ENCODE results near the gene C1orf226. TPM values are rescaled to one million over a fixed set of nuclear protein-coding genes. Genes with fewer than 3 reads are reported as not detected.

C1orf226 gene
- total RNA-seq, 6 experiments from 2014 or later, result 6.5 to 45.3 (median 28.4) TPM

GRCh38 chr1:162366149-162366548, 15.4 kb upstream of the C1orf226 start:
- ATAC-seq, result peak; percentile 44 to 57 (median 50)
- WGBS (ENCODE audit: insufficient coverage, low coverage, low lambda C conversion rate, missing lambda C conversion rate), result 34% methylated on average over 4 of the region's 4 CpGs
- intact Hi-C loops (cut with DNase I), result no loop called here
- Histone ChIP-seq H3K36me3 (peaks cover 0 to 8% (median 2%) of the 10 kb centered on the region in 4 donors), H3K4me1 (peaks cover 0 to 66% (median 32%) of the 10 kb centered on the region in 4 donors), H3K9me3 (no peaks in the 10 kb centered on the region), H3K27me3 (no peaks in the 10 kb centered on the region), H3K27ac (peak overlapping the region; percentile 54 to 94 (median 93)), H3K4me3 (no peak overlapping the region)
- TF ChIP-seq POLR2A (IDR thresholded peaks at IDR 0.05), result no peak
- no peak for TF ChIP-seq CTCF (IDR thresholded peaks at IDR 0.05)
- DNase-seq, result peak in 1 of 3 donors; percentile 45

GRCh38 chr1:162366671-162367070, 14.9 kb upstream of the C1orf226 start:
- ATAC-seq (no peak), DNase-seq (no peak)
- Histone ChIP-seq H3K4me3 (no peak overlapping the region), H3K9me3 (no peaks in the 10 kb centered on the region), H3K36me3 (peaks cover 0 to 8% (median 2%) of the 10 kb centered on the region in 4 donors), H3K27ac (peak overlapping the region in 2 of 3 donors; percentile 93 to 94), H3K4me1 (peaks cover 0 to 66% (median 32%) of the 10 kb centered on the region in 4 donors), H3K27me3 (no peaks in the 10 kb centered on the region)
- WGBS (ENCODE audit: insufficient coverage, low coverage, low lambda C conversion rate, missing lambda C conversion rate), result 73% methylated on average over 8 of the region's 9 CpGs
- TF ChIP-seq POLR2A (IDR thresholded peaks at IDR 0.05), result no peak
- no peak for TF ChIP-seq CTCF (IDR thresholded peaks at IDR 0.05)
- intact Hi-C loops (cut with DNase I), result no loop called here

- Histone ChIP-seq H3K9me3 (no peaks in the 10 kb centered on the region), H3K4me1 (peaks cover 0 to 66% (median 32%) of the 10 kb centered on the region in 4 donors), H3K4me3 (no peak overlapping the region), H3K36me3 (peaks cover 0 to 8% (median 2%) of the 10 kb centered on the region in 4 donors), H3K27ac (peak overlapping the region in 2 of 3 donors; percentile 93 to 94), H3K27me3 (no peaks in the 10 kb centered on the region)
- no peak for DNase-seq
- intact Hi-C loops (cut with DNase I), result no loop called here
- 73% methylated on average over 3 of the region's 36 CpGs for WGBS (ENCODE audit: insufficient coverage, low coverage, low lambda C conversion rate, missing lambda C conversion rate)
- ATAC-seq, result no peak
- TF ChIP-seq CTCF (IDR thresholded peaks at IDR 0.05) (no peak), POLR2A (IDR thresholded peaks at IDR 0.05) (no peak)
These were observed 14.5 kb upstream of the C1orf226 start for GRCh38 chr1:162367073-162367472.

GRCh38 chr1:162367772-162368171, 13.8 kb upstream of the C1orf226 start:
- H3K27ac ChIP-seq, result peak overlapping the region in 2 of 3 donors; percentile 93 to 94
- 88% methylated on average over 4 of the region's 10 CpGs for WGBS (ENCODE audit: insufficient coverage, low coverage, low lambda C conversion rate, missing lambda C conversion rate)
- TF ChIP-seq CTCF (IDR thresholded peaks at IDR 0.05) (no peak), POLR2A (IDR thresholded peaks at IDR 0.05) (no peak)
- no peak overlapping the region for H3K4me3 ChIP-seq
- no peaks in the 10 kb centered on the region for H3K9me3 ChIP-seq
- peaks cover 0 to 8% (median 2%) of the 10 kb centered on the region in 4 donors for H3K36me3 ChIP-seq
- no peaks in the 10 kb centered on the region for H3K27me3 ChIP-seq
- peaks cover 0 to 70% (median 35%) of the 10 kb centered on the region in 4 donors for H3K4me1 ChIP-seq
- intact Hi-C loops (cut with DNase I), result no loop called here
- ATAC-seq (no peak), DNase-seq (peak in 1 of 3 donors; percentile 36)
